RWPE2 (cell line): Measurements from ENCODE around the gene GLB1L2.

ENCODE experiments used
- ATAC-seq: fragments of 200-7000 bp; cut with Tn5 transposase; 3 replicates; pipeline ENCODE4 v1.9.1; 2021; ENCODE audit warnings: low read depth
- DNase-seq: peaks from one replicate; pipeline ENCODE4 v3.0.0-alpha.2; 2020; ENCODE audit warnings: low spot score
- H3K27ac ChIP-seq: fragments of 450-650 bp; 2 replicates; pipeline ENCODE4 v1.5.1; 2017; ENCODE audit warnings: mild to moderate bottlenecking; ENCODE audit not compliant: poor library complexity, severe bottlenecking
- H3K27me3 ChIP-seq: fragments of 250-450 bp; sonication (Bioruptor Pico); 2 replicates; pipeline ENCODE4 v1.5.1; 2021; ENCODE audit warnings: mild to moderate bottlenecking, moderate library complexity; ENCODE audit not compliant: insufficient read depth, poor library complexity, severe bottlenecking
- H3K36me3 ChIP-seq: fragments of 250-450 bp; sonication (Bioruptor Pico); 2 replicates; pipeline ENCODE4 v1.5.1; 2020; ENCODE audit warnings: low read depth, mild to moderate bottlenecking, moderate library complexity
- H3K4me1 ChIP-seq: fragments of 250-450 bp; sonication (Bioruptor Pico); 2 replicates; pipeline ENCODE4 v1.5.1; 2021; ENCODE audit warnings: mild to moderate bottlenecking, moderate library complexity; ENCODE audit not compliant: insufficient read depth, poor library complexity, severe bottlenecking
- H3K4me3 ChIP-seq: fragments of 250-450 bp; sonication (Bioruptor Pico); 2 replicates; pipeline ENCODE4 v1.5.1; 2021; ENCODE audit warnings: mild to moderate bottlenecking, moderate library complexity; ENCODE audit not compliant: severe bottlenecking
- H3K9me3 ChIP-seq: fragments of 250-450 bp; sonication (Bioruptor Pico); 2 replicates; pipeline ENCODE4 v1.5.1; 2021; ENCODE audit warnings: mild to moderate bottlenecking, moderate library complexity; ENCODE audit not compliant: severe bottlenecking
- TF ChIP-seq, protein P1 (sequence below): fragments of 450-650 bp; IDR thresholded peaks from one replicate; pipeline ENCODE4 v1.5.1; 2017; ENCODE audit warnings: mild to moderate bottlenecking, moderate library complexity; ENCODE audit not compliant: poor library complexity, severe bottlenecking

Gene GLB1L2

GRCh38 chr11:134370526-134371435 lies 39.0 kb downstream of the GLB1L2 start:
- no peak for ATAC-seq
- no peak overlapping the region for H3K27ac ChIP-seq
- H3K27me3 ChIP-seq, result no peaks in the 10 kb centered on the region

GRCh38 chr11:134371436-134372185 lies 39.8 kb downstream of the GLB1L2 start:
- Histone ChIP-seq H3K27ac (no peak overlapping the region), H3K27me3 (no peaks in the 10 kb centered on the region), H3K36me3 (no peaks in the 10 kb centered on the region), H3K4me3 (no peak overlapping the region), H3K9me3 (no peaks in the 10 kb centered on the region), H3K4me1 (no peaks in the 10 kb centered on the region)
- ATAC-seq, result no peak
- TF ChIP-seq, protein P1, sequence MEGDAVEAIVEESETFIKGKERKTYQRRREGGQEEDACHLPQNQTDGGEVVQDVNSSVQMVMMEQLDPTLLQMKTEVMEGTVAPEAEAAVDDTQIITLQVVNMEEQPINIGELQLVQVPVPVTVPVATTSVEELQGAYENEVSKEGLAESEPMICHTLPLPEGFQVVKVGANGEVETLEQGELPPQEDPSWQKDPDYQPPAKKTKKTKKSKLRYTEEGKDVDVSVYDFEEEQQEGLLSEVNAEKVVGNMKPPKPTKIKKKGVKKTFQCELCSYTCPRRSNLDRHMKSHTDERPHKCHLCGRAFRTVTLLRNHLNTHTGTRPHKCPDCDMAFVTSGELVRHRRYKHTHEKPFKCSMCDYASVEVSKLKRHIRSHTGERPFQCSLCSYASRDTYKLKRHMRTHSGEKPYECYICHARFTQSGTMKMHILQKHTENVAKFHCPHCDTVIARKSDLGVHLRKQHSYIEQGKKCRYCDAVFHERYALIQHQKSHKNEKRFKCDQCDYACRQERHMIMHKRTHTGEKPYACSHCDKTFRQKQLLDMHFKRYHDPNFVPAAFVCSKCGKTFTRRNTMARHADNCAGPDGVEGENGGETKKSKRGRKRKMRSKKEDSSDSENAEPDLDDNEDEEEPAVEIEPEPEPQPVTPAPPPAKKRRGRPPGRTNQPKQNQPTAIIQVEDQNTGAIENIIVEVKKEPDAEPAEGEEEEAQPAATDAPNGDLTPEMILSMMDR, result no peak
- DNase-seq, result peak; percentile 38

More at GRCh38 chr11:134370526-134371435, 39.0 kb downstream of the GLB1L2 start:
- Histone ChIP-seq H3K9me3 (no peaks in the 10 kb centered on the region), H3K4me1 (no peaks in the 10 kb centered on the region), H3K4me3 (no peak overlapping the region), H3K36me3 (no peaks in the 10 kb centered on the region)
- TF ChIP-seq, protein P1, result no peak
- peak; percentile 28 for DNase-seq

GRCh38 chr11:134372536-134372935 lies 40.7 kb downstream of the GLB1L2 start:
- H3K4me1 ChIP-seq, result no peaks in the 10 kb centered on the region
- H3K27ac ChIP-seq, result no peak overlapping the region
- DNase-seq (peak; percentile 24), ATAC-seq (no peak)
- no peaks in the 10 kb centered on the region for H3K9me3 ChIP-seq
- no peaks in the 10 kb centered on the region for H3K27me3 ChIP-seq
- no peaks in the 10 kb centered on the region for H3K36me3 ChIP-seq
- TF ChIP-seq, protein P1, result no peak
- no peak overlapping the region for H3K4me3 ChIP-seq

DNA sequence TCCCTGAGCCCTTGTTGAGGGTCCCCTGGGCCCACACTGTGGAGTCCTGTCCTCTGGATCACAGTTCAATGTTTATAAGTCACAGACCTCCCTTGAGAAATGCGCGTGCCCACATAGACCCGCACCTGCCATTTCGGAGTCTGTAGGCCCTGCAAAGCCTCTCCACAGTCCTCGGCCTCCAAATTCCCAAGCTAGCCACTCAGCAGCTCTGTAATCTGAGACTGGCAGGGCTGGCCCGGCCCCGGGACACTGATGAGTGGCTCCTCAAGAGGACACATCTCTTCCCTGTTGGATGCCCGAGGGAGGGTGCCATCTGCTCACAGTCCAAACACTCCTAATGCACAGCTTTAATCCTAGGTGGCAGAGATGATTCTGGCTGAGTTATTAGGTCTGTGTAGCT lies 41.2 kb downstream of the GLB1L2 start:
- Histone ChIP-seq H3K36me3 (no peaks in the 10 kb centered on the region), H3K27me3 (no peaks in the 10 kb centered on the region), H3K4me3 (no peak overlapping the region), H3K27ac (no peak overlapping the region), H3K9me3 (no peaks in the 10 kb centered on the region), H3K4me1 (no peaks in the 10 kb centered on the region)
- TF ChIP-seq, protein P1, result no peak
- DNase-seq (no peak), ATAC-seq (peak; percentile 23; the same call in 1 of the 3 replicates)
